ENCODE results near the gene LENEP.
"Not testable (repeated sequence)": the region's sequence is repeated elsewhere in the genome, so short reads cannot be mapped to it uniquely, and the experiment has no call there.

The LENEP gene

GRCh38 chr1:154974808-154975408, 18.5 kb upstream of the LENEP start:
- peak; percentile 97 for DNase-seq (ENCODE audit: low spot score)

DNA sequence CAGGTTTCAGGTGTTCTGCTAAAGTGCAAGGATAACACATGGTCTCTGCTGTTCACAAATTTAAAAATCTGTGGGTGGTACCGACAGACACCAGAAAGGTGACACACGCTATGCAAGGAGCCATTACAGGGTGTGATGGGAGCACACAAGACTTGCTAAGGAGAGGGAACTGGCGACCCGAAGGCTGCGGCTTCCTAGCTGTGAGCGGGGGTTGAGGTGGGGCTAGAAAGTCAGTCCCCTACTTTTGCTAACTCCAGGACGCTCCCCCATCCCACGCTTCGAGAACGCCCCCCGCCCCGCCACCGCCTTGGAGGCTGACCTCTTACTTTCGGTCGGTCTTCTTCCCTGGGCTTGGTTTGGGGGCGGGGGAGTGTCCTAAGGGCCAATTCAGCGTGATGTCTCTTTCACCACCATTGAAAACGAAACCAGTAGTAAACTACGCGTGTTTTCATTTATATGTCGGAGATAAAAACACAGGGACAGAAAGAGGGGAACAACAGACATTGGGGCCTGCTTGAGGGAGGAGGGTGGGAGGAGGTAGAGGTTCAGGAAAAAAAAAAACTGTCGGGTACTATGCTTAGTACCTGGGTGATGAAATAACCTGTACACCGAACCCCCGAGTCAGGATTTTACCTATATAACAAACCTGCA, 17.9 kb upstream of the LENEP start:
- no peak for DNase-seq (ENCODE audit: low spot score)

- not testable (repeated sequence) for DNase-seq (ENCODE audit: low spot score)
These were observed 15.6 kb upstream of the LENEP start for GRCh38 chr1:154977762-154978161.

DNA sequence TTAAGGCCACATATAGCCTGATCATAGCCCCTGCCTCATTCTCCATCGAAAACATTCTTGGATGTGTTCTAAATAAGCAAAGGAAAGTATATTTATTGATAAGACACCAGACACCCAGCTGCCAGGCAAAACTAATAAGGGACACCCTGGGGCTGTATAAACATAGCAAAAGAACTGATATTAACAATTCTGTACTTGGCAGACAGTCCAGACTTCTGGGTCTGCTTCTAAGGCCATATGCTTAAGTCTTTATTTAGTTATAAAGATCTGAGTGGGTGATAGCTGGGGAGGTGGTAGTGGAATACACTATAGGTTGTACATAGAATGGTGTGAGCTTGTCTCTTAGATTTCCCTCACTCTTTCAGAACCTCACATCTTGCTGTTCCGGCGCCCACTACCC, 15.0 kb upstream of the LENEP start:
- no peak for DNase-seq (ENCODE audit: low spot score)

- DNase-seq (ENCODE audit: low spot score) = no peak
These were observed 11.0 kb upstream of the LENEP start for GRCh38 chr1:154982341-154982740.

DNA sequence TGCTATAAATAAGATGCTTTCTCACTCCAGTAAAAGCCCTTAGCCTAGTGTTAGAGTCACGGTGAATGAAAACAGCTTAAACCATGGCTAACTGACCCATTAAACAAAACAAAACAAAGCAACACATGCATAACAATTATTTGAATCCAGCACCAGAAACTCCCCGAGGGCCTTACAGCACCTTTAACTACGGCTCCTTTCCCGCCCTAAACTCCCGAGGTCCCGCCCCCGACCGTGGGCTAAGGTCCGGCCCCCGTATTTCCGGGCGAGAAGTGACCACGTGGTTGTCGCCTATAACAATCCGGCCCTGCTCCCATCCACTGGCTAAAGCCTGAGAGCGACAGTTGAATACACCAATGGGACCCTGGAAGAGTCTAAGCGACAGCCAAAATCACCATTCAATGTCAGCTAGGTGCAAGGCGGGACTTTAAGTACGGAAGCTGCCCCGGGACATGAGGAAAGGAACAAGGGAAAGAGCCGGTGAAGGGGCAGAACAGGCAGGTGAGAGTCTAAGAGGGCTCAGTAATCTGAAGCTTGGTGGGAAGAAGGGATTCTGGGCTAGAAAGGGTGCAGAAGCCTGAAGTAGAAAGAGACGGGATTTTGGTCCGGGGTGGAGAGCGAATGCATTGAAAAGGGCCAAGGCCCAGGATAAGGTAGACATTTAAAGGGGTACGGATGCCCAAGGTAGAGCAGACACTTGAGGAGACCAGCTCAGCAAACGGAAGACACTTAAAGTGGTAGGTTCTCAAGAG, 10.3 kb upstream of the LENEP start, which contains the start of gene FLAD1:
Gene FLAD1, plus strand, starts transcription at position 448 of the 752 bp plus-strand sequence. CDS start 351 bp downstream, outside the sequence.
- peak; percentile 100 for DNase-seq (ENCODE audit: low spot score)

DNA sequence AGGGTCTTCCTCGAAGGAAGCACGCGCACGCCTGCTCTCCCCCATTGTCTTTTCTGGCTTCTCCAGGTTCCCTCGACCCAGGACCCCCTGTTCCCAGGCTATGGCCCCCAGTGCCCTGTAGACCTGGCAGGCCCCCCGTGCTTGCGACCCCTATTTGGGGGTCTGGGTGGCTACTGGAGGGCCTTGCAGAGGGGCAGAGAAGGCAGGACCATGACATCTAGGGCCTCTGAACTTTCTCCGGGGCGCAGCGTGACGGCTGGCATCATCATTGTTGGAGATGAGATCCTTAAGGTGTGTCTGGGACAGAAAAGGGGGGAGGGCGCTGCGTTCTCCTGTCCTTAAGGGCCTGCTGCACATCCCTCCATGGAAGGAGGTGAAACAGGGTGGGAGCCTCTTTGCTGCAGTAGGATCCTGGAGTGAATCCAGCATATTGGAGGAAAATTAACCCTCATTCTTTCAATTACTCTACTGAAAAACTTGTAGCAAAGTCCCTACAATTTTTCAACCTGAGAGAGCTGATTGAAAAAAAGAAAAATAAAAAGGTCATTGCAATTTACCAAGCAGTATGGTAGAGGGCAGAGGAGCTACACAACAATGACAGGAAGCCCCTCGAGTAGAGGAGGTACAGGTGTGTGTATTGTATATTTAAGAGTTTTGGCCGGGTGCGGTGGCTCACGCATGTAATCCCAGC, 9.5 kb upstream of the LENEP start:
- no peak for DNase-seq (ENCODE audit: low spot score)

- not testable (repeated sequence) for DNase-seq (ENCODE audit: low spot score)
These were observed 6.7 kb upstream of the LENEP start for GRCh38 chr1:154986736-154987135.

DNA sequence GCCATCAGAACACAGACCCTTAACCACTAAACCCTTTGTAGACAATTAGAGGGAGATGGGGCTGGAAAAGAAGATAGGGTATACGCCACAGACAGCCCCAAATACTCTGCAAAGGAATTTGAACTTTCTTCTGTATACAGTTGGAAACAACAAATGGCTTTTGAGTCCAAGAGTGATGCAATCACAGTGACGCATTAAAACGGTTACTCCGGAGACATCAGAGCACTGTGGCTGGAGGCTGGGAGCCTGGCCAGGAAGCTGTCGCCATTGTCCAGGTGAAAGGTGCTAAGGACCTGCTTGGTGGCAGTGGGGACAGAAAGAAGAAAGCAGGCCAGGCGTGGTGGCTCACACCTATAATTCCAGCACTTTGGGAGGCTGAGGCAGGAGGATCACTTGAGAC, 6.1 kb upstream of the LENEP start:
- DNase-seq (ENCODE audit: low spot score) = no peak

DNA sequence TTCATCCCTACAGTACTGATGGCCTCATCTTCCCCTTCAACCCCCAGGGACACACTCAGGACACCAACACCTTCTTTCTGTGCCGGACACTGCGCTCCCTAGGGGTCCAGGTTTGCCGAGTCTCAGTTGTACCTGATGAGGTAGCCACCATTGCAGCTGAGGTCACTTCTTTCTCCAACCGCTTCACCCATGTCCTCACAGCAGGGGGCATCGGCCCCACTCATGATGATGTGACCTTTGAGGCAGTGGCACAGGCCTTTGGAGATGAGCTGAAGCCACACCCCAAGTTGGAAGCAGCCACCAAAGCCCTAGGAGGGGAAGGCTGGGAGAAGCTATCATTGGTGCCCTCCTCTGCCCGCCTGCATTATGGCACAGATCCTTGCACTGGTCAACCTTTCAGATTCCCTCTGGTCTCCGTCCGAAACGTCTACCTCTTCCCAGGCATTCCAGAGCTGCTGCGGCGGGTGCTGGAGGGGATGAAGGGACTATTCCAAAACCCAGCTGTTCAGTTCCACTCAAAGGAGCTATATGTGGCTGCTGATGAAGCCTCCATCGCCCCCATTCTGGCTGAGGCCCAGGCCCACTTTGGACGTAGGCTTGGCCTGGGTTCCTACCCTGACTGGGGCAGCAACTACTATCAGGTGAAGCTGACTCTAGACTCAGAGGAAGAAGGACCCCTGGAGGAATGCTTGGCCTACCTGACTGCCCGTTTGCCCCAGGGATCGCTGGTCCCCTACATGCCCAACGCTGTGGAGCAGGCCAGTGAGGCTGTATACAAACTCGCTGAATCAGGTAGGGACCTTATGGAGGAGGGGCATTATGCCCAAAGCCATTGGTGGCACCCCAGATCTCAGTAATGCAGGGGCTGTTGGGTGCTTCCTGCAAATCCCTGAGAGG, 5.1 kb upstream of the LENEP start:
- DNase-seq (ENCODE audit: low spot score) = no peak

DNA sequence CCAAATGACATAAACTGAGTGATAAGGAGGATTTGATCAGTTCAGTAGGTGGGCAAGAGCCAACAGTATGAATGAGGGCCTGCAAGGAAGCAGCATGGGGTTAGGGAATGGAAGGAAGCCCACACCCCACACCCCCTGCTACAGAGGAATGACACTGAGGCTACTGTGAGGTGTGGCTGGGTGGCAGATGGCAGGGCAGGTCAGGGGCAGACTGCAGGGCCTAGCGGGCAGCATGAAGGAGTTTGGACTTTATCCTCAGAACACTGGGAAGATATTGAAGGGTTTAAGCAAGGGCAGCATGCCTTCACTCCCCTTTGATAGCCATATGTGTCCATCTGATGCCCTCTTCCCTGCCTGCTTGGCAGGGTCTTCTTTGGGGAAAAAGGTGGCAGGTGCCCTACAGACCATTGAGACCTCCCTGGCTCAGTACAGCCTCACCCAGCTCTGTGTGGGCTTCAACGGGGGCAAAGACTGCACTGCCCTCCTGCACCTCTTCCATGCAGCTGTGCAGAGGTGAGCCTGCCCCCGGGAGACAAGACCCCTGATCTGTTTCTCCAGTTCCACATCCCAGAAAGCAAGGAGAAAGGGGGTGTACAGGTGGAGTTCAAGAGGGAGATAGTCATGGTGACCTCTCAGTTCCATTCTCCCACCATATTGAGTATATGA, 4.1 kb upstream of the LENEP start:
- DNase-seq (ENCODE audit: low spot score) = no peak

- no peak for DNase-seq (ENCODE audit: low spot score)
These were observed 3.1 kb upstream of the LENEP start for GRCh38 chr1:154990276-154990675.

DNA sequence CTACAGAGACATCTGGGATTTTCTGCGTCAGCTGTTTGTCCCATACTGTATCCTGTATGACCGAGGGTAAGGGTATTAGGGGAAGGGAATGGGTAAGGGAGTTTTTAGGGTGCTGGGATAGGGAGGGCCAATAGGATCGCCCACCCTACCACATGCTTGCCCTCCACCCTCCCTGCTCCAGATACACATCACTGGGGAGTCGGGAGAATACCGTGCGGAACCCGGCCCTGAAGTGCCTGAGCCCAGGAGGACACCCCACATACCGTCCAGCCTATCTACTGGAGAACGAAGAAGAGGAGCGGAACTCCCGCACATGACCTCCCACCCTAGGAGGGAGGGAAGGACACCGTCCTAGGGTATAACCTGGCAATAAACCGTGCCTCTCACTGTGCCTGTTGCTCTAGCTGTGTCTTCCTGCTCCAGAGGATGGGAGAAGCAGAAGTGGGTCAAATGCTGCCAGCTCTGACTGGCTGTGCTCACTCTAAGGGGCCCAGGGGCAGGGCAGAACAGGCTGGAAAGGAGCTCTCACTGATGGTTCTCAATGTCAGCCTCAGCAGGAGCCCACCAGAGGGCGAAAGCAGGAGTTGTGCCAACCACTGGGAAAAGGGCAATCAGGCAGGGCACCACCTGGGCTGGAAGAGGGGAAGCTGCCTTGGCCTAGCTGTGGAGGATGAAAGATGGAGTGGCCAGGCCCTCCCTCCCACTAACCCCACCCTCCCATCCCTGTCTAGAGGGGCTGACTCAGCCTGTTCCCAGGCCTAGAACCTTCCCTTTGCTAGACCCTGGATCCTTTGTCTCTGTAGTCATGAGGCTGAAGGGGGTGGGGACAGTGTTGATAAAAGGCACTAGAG, 440 bp upstream of the LENEP start:
- no peak for DNase-seq (ENCODE audit: low spot score)

DNA sequence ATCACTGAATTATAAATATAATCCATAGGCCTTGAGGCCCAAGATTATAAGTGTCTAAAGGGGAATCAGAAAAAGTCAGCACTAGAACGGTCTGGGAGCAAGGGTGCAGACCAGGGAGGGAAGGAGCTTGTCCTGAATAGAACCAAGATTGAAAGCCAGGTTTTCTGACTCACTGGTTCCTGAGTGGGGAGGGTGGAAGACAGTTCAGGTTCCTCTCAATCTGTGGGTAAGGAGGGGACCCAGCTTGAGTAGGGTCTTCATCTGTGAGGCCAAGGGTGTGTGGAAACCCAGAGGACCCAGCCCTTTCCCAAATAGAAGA, 842 bp downstream of the LENEP start:
- DNase-seq (ENCODE audit: low spot score) = no peak

- DNase-seq (ENCODE audit: low spot score) = no peak
These were observed 1.2 kb downstream of the LENEP start for GRCh38 chr1:154994591-154994990.

DNA sequence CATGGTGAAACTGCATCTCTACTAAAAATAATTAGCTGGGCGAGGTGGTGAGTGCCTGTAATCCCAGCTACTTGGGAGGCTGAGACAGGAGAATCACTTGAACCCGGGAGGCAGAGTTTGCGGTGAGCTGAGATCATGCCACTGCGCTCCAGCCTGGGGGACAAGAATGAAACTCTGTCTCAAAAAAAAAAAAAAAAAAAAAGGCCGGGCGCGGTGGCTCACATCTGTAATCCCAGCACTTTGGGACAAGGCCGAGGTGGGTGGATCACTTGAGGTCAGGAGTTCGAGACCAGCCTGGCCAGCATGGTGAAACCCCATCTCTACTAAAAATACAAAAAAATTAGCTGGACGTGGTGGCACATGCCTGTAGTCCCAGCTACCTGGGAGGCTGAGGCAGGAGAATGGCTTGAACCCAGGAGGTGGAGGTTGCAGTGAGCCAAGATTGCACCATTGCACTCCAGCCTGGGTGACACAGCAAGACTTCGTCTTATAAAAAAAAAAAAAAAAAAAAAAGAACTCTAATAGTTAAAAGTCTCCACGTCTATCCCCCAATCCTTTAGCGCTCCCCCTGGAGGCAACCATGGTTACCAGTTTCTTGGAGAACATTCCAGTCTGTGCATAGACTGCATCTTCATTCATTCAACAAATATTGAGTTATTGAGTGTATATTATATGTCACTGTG, 2.1 kb downstream of the LENEP start:
- DNase-seq (ENCODE audit: low spot score) = peak; percentile 64

DNA sequence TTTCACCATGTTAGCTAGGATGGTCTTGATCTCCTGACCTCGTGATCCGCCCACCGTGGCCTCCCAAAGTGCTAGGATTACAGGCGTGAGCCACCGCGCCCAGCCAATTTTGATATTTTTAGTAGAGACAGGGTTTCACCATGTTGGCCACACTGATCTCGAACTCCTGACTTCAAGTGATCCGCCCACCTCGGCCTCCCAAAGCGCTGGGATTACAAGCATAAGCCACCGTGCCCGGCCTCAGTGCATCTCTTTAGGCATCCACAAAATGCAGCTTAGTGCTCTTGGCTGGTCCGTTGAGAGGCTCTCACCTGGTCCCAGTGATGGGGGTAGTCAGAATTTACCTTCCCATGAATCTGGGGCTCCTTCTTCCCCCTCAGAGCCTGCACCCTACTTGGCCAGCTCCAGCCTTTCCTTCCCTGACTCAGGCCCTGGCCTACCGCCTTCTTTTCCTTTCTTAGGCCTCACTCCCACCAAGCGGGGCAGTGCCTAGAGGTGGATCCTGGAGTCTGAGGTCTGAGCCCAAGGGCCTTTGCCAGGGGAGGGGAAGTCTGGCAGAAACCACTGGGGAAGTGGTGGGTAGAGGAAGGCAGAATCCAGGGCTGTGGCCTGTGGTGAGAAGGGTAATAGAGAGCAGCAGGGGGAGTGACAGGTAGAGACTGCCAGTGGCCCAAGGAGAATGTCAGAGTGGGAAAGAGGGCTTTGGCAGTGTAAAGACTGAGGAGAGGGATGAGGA, 3.7 kb downstream of the LENEP start:
- no peak for DNase-seq (ENCODE audit: low spot score)

- DNase-seq (ENCODE audit: low spot score) = no peak
These were observed 4.9 kb downstream of the LENEP start for GRCh38 chr1:154998201-154998780.

Measured in cerebellar cortex (tissue), 1 donor.